Trophoblast cell (in vitro differentiated cells and primary cell): ENCODE measurements around the gene MRPL49.

ENCODE experiments used
- DNase-seq, 2 donors: peaks; one replicate each; pipeline ENCODE4 v3.0.0-alpha.2; 2016
- H2AFZ ChIP-seq: 2 replicates; pipeline ENCODE4 v1.6.1; 2013; ENCODE audit warnings: low read length, moderate library complexity, mild to moderate bottlenecking; ENCODE audit not compliant: insufficient read depth, poor library complexity
- H2AK5ac ChIP-seq: 2 replicates; pipeline ENCODE4 v1.6.1; 2013; ENCODE audit warnings: mild to moderate bottlenecking, low read length
- H2BK120ac ChIP-seq: 2 replicates; pipeline ENCODE4 v1.6.1; 2013; ENCODE audit warnings: low read length, mild to moderate bottlenecking, moderate library complexity; ENCODE audit not compliant: insufficient read depth, poor library complexity
- H2BK12ac ChIP-seq: 2 replicates; pipeline ENCODE4 v1.6.1; 2013; ENCODE audit warnings: mild to moderate bottlenecking, low read length, moderate library complexity
- H2BK5ac ChIP-seq: 2 replicates; pipeline ENCODE4 v1.6.1; 2013; ENCODE audit warnings: low read length, low read depth, moderate library complexity, mild to moderate bottlenecking; ENCODE audit not compliant: poor library complexity
- H3K14ac ChIP-seq: 2 replicates; pipeline ENCODE4 v1.6.1; 2013; ENCODE audit warnings: mild to moderate bottlenecking, low read length
- H3K18ac ChIP-seq: 2 replicates; pipeline ENCODE4 v1.6.1; 2013; ENCODE audit warnings: mild to moderate bottlenecking, low read length
- H3K23ac ChIP-seq: 2 replicates; pipeline ENCODE4 v1.6.1; 2013; ENCODE audit warnings: low read length
- H3K27ac ChIP-seq: 2 replicates; pipeline ENCODE4 v1.5.1; 2013; ENCODE audit warnings: low read depth, mild to moderate bottlenecking, inconsistent platforms, low read length, moderate library complexity
- H3K27me3 ChIP-seq: 2 replicates; pipeline ENCODE4 v1.6.1; 2013; ENCODE audit warnings: inconsistent platforms, mild to moderate bottlenecking, low read length, moderate library complexity; ENCODE audit not compliant: insufficient read depth
- H3K36me3 ChIP-seq, 2 experiments: 1 replicate in 1 of 2; 2 replicates in 1 of 2; pipeline ENCODE4 v1.6.1; 2013; ENCODE audit warnings: low read length in 2 of 2, mild to moderate bottlenecking in 2 of 2, moderate library complexity in 1 of 2; ENCODE audit not compliant: insufficient read depth in 2 of 2, control insufficient read depth in 1 of 2
- H3K4ac ChIP-seq: 2 replicates; pipeline ENCODE4 v1.6.1; 2013; ENCODE audit warnings: low read depth, mild to moderate bottlenecking, low read length, moderate library complexity
- H3K4me1 ChIP-seq, 2 experiments: 1 replicate in 1 of 2; 2 replicates in 1 of 2; pipeline ENCODE4 v1.6.1; 2013; ENCODE audit warnings: low read length in 2 of 2, mild to moderate bottlenecking in 2 of 2, moderate library complexity in 1 of 2; ENCODE audit not compliant: insufficient read depth in 2 of 2, control insufficient read depth in 1 of 2
- H3K4me2 ChIP-seq: 2 replicates; pipeline ENCODE4 v1.6.1; 2013; ENCODE audit warnings: inconsistent platforms, mild to moderate bottlenecking, low read length, moderate library complexity
- H3K4me3 ChIP-seq: 2 replicates; pipeline ENCODE4 v1.5.1; 2013; ENCODE audit warnings: mild to moderate bottlenecking, low read depth, low read length, inconsistent platforms
- H3K79me1 ChIP-seq: one replicate; pipeline ENCODE4 v1.6.1; 2013; ENCODE audit warnings: low read length
- H3K79me2 ChIP-seq: 2 replicates; pipeline ENCODE4 v1.6.1; 2013; ENCODE audit warnings: low read length, mild to moderate bottlenecking; ENCODE audit not compliant: control insufficient read depth, insufficient read depth, poor library complexity
- H3K9ac ChIP-seq: 2 replicates; pipeline ENCODE4 v1.6.1; 2013; ENCODE audit warnings: mild to moderate bottlenecking, low read length
- H3K9me3 ChIP-seq: 2 replicates; pipeline ENCODE4 v1.6.1; 2013; ENCODE audit warnings: low read depth, mild to moderate bottlenecking, control low read depth, inconsistent platforms, low read length; ENCODE audit not compliant: insufficient read depth
- H4K12ac ChIP-seq: 2 replicates; pipeline ENCODE4 v1.6.1; 2013; ENCODE audit warnings: low read depth, mild to moderate bottlenecking, low read length, moderate library complexity
- H4K8ac ChIP-seq: 2 replicates; pipeline ENCODE4 v1.6.1; 2013; ENCODE audit warnings: low read depth, mild to moderate bottlenecking, low read length, moderate library complexity
- H4K91ac ChIP-seq: one replicate; pipeline ENCODE4 v1.6.1; 2013; ENCODE audit warnings: low read depth, mild to moderate bottlenecking, low read length, moderate library complexity
- WGBS: extraction: QIAGEN DNeasy Blood & Tissue Kit; methylation state at CpG from one replicate; pipeline ENCODE4 v1.1.7; 2013; ENCODE audit warnings: missing lambda C conversion rate; ENCODE audit not compliant: insufficient read length, insufficient coverage; ENCODE audit errors: extremely low coverage; 5-methylcytosine and 5-hydroxymethylcytosine counted together

Gene MRPL49

GRCh38 chr11:65078786-65079342, 43.3 kb upstream of the MRPL49 start:
- Histone ChIP-seq H3K4me1 (peaks cover 4 to 5% of the 10 kb centered on the region in 2 experiments), H3K27me3 (no peaks in the 10 kb centered on the region), H3K18ac (no peak overlapping the region), H3K4ac (no peak overlapping the region), H3K79me2 (peaks cover 8% of the 10 kb centered on the region), H4K8ac (no peak overlapping the region), H2BK120ac (no peak overlapping the region), H3K79me1 (peaks cover 2% of the 10 kb centered on the region), H2BK5ac (no peak overlapping the region), H2BK12ac (no peak overlapping the region), H4K12ac (no peak overlapping the region), H3K4me3 (no peak overlapping the region), H3K27ac (no peak overlapping the region), H3K23ac (no peak overlapping the region), H3K36me3 (peaks cover 32 to 41% of the 10 kb centered on the region in 2 experiments), H3K9me3 (no peaks in the 10 kb centered on the region), H2AFZ (no peak overlapping the region), H3K9ac (no peak overlapping the region), H3K14ac (no peak overlapping the region), H2AK5ac (no peak overlapping the region), H3K4me2 (no peak overlapping the region), H4K91ac (no peak overlapping the region)
- no peak for DNase-seq
- WGBS: no CpG with 5 or more reads among the region's 9 CpGs

GRCh38 chr11:65083134-65083833, 38.8 kb upstream of the MRPL49 start:
- peak overlapping the region; percentile 97 for H3K4me3 ChIP-seq
- H3K4me1 ChIP-seq: peaks cover 10 to 11% of the 10 kb centered on the region in 2 experiments

GRCh38 chr11:65083834-65084597, 38.1 kb upstream of the MRPL49 start, which contains the start of the genes CDCA5 and ZFPL1:
Gene CDCA5, minus strand, starts transcription at chr11:65084040. Its CDS starts 62 bp downstream, at chr11:65083978.
Gene ZFPL1, plus strand, starts transcription at chr11:65084222. Its CDS starts 477 bp downstream, at chr11:65084699.
- peak within 1 kb of the TSS; percentile 95 for H4K8ac ChIP-seq
- H3K4me3 ChIP-seq: peak within 1 kb of the TSS; percentile 97
- H2AFZ ChIP-seq: peak within 1 kb of the TSS; percentile 87
- peak within 1 kb of the TSS; percentile 92 for H3K14ac ChIP-seq
- H3K4ac ChIP-seq: peak within 1 kb of the TSS; percentile 98
- peak within 1 kb of the TSS; percentile 88 for H3K27ac ChIP-seq
- peak within 1 kb of the TSS; percentile 81 for H2BK5ac ChIP-seq
- peaks cover 10 to 11% of the 10 kb centered on the region in 2 experiments for H3K4me1 ChIP-seq
- peak within 1 kb of the TSS; percentile 94 for H3K18ac ChIP-seq
- H3K23ac ChIP-seq: no peak within 1 kb of the TSS
- peak; percentile 94 to 98 for DNase-seq
- H3K27me3 ChIP-seq: no peaks in the 10 kb centered on the region
- peak within 1 kb of the TSS; percentile 30 for H2BK12ac ChIP-seq
- H2BK120ac ChIP-seq: peak within 1 kb of the TSS; percentile 63
- peaks cover 9% of the 10 kb centered on the region for H3K79me1 ChIP-seq
- H3K9me3 ChIP-seq: no peaks in the 10 kb centered on the region
- peak within 1 kb of the TSS; percentile 95 for H4K12ac ChIP-seq
- peak within 1 kb of the TSS; percentile 73 for H3K4me2 ChIP-seq
- peak within 1 kb of the TSS; percentile 82 for H3K9ac ChIP-seq
- peaks cover 42 to 58% of the 10 kb centered on the region in 2 experiments for H3K36me3 ChIP-seq
- peaks cover 12% of the 10 kb centered on the region for H3K79me2 ChIP-seq
- no CpG with 5 or more reads among the region's 79 CpGs for WGBS
- peak within 1 kb of the TSS; percentile 100 for H2AK5ac ChIP-seq
- peak within 1 kb of the TSS; percentile 89 for H4K91ac ChIP-seq

More at GRCh38 chr11:65083134-65083833, 38.8 kb upstream of the MRPL49 start:
- peak overlapping the region; percentile 85 for H4K12ac ChIP-seq
- peak overlapping the region; percentile 40 for H2BK120ac ChIP-seq
- peak overlapping the region; percentile 42 for H2BK5ac ChIP-seq
- H2AK5ac ChIP-seq: peak overlapping the region; percentile 74
- H3K4me2 ChIP-seq: peak overlapping the region; percentile 73
- peak overlapping the region; percentile 78 for H3K18ac ChIP-seq
- H3K27me3 ChIP-seq: no peaks in the 10 kb centered on the region
- H2AFZ ChIP-seq: peak overlapping the region; percentile 87
- peaks cover 42 to 58% of the 10 kb centered on the region in 2 experiments for H3K36me3 ChIP-seq
- peak overlapping the region; percentile 24 for H3K27ac ChIP-seq
- no CpG with 5 or more reads among the region's 13 CpGs for WGBS
- peak overlapping the region; percentile 90 for H4K8ac ChIP-seq
- peak overlapping the region; percentile 77 for H3K14ac ChIP-seq
- H3K4ac ChIP-seq: peak overlapping the region; percentile 94
- H3K23ac ChIP-seq: no peak overlapping the region
- DNase-seq: no peak
- peak overlapping the region; percentile 71 for H4K91ac ChIP-seq
- H2BK12ac ChIP-seq: no peak overlapping the region
- H3K79me1 ChIP-seq: peaks cover 9% of the 10 kb centered on the region
- no peaks in the 10 kb centered on the region for H3K9me3 ChIP-seq
- peak overlapping the region; percentile 75 for H3K9ac ChIP-seq
- peaks cover 12% of the 10 kb centered on the region for H3K79me2 ChIP-seq
